Measurements from ENCODE around the gene ABHD10.
A peak's percentile ranks its signal among the peaks of the same experiment; 100 is the strongest.

DNA sequence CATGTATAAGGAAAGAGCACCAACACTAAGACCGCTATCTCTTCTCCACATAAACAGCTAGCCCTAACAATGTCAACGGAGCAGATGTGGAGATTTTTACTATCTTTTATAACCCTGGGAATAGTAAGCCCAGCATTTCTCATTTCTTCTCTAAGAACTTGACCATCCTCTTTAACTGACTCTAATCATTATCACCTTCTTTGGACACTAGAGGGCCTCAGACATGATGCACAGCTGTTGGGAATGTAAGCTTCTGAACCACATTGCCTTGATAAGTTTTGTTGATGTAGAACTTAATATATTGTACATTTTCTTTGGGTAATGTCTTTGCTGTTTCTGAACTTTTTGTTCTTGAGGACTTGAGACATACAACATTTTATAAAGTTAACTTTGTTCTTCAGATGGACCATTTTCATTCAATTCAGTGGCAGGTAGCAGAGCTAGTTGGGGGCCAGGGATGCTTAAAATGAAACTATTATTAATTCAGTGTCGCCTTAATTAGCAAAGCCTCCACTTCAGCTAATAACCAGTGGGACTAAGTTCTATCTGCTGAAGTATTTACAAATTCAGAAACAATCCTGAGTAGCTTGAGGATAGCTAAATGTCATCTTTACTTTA is 10.3 kb downstream of the ABHD10 start:
- TF ChIP-seq, protein P1, sequence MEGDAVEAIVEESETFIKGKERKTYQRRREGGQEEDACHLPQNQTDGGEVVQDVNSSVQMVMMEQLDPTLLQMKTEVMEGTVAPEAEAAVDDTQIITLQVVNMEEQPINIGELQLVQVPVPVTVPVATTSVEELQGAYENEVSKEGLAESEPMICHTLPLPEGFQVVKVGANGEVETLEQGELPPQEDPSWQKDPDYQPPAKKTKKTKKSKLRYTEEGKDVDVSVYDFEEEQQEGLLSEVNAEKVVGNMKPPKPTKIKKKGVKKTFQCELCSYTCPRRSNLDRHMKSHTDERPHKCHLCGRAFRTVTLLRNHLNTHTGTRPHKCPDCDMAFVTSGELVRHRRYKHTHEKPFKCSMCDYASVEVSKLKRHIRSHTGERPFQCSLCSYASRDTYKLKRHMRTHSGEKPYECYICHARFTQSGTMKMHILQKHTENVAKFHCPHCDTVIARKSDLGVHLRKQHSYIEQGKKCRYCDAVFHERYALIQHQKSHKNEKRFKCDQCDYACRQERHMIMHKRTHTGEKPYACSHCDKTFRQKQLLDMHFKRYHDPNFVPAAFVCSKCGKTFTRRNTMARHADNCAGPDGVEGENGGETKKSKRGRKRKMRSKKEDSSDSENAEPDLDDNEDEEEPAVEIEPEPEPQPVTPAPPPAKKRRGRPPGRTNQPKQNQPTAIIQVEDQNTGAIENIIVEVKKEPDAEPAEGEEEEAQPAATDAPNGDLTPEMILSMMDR (IDR thresholded peaks at IDR 0.05; ENCODE audit: insufficient read depth, low read length, poor library complexity, severe bottlenecking) = peak; percentile 79
- TF ChIP-seq EZH2phosphoT487 (conservative IDR thresholded peaks at IDR 0.05; ENCODE audit: low read length) = no peak

All from SU-DHL-6 (cell line).